SK-N-DZ (cell line): ENCODE measurements around the gene PSORS1C2. TPM values are rescaled to one million over a fixed set of nuclear protein-coding genes. Genes with fewer than 3 reads are reported as not detected.
A peak's percentile ranks its signal among the peaks of the same experiment; 100 is the strongest.
"Not testable (repeated sequence)": the region's sequence is repeated elsewhere in the genome, so short reads cannot be mapped to it uniquely, and the experiment has no call there.

Experiments
- DNase-seq: peaks from one replicate; pipeline ENCODE4 v3.0.0-alpha.2; 2015; ENCODE audit warnings: low spot score
- polyA plus RNA-seq, 2 experiments: library from polyadenylated mRNA; depleted of rRNA; stranded (reverse); fragments of >200 nt; gene quantifications; 2 replicates each; pipeline ENCODE4 v1.2.3, GENCODE V29; 2014

PSORS1C2 gene
- not detected in 2 replicates for polyA plus RNA-seq (2014; cell fraction: cytosol; rRNA removed)
- not detected in 2 replicates for polyA plus RNA-seq (2014; cell fraction: nucleus; rRNA removed)

DNA sequence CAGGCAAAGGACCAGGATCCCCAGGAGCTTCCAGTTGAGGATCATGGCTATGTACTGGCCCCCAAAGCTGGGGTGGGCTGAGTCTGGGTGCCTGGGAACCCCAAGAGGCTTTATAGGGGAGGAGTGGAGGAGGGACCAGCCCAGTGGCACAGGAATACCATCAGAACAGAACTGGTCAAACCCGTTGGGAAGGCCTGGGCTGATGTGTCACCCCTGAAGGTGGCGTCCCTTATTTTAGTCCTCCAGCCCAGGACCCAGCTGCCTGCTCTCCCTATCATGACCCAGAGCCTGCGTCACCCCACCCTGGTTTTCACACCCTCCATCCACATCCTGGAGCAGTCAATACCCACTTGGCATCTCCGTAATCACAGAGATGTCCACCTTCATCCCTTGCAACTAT lies at the start of gene PSORS1C2:
TSS of gene PSORS1C2 (minus strand) at position 85 of the 400 bp plus-strand sequence. CDS start at position 45, 40 bp downstream.
- DNase-seq = no peak

DNA sequence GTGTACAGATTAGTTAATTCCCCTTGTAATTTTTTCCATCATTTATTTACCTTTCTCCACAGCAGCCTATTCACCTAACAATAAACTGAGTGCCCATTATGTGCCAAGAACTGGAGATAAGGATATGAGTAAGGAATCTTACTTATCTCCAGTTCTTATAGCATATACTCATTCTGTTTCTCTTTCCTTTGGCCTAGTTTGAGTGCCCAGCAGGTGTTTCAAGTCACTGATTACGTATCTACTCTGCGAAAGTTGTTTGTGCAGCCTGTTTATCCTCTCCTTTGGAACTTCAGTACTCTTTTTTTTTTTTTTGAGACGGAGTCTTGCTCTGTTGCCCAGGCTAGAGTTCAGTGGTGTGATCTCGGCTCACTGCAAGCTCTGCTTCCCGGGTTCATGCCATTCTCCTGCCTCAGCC lies 48.9 kb upstream of the PSORS1C2 start:
- no peak for DNase-seq

DNA sequence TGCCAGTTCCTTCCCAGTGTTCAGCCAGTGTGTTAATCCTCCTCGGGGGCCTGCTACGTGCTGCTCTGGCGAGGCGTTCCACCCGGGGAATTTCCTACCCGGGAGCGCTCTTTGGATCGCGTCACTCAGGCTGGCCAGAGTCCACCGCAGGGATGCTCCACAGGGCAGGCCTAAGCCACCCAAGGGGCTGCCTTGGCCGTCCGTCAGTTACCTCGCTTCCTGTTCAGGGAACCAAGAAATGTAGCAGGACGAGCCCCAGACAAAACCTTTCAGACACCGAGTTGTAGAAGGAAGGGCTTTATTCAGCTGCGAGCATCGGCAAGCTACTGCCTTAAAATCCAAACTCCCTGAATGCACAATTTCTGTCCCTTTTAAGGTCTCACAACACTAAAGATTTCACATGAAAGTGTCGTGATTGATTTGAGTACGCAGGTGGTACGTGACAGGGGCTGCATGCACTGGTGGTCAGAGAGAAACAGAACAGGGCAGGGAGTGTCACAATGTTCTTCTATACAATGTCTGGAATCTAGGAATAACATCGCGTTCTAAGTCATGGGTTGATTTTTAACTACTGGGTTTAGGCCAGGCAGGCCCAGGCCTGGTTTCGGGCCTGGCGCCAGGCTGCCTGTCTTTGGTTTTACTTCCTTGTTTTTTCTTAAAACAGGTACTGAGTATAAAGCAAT lies 47.3 kb upstream of the PSORS1C2 start:
- no peak for DNase-seq

DNA sequence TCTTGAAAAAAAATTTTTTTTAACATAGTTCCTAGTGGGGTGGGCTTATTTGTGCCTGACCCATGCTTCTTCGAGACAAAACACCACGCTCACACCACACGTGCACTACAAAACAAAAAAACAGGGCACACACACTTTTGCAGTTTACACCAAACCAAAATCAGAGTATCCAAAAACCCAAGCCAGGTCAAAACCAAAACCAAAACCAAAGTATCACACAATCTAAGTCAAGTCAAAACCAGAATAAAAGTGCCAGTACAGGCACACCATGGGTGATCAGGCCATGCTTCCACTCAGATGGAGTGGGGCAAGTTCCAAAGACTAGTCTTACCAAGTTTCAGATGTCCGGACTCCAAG lies 46.8 kb upstream of the PSORS1C2 start:
- DNase-seq = not testable (repeated sequence)

DNA sequence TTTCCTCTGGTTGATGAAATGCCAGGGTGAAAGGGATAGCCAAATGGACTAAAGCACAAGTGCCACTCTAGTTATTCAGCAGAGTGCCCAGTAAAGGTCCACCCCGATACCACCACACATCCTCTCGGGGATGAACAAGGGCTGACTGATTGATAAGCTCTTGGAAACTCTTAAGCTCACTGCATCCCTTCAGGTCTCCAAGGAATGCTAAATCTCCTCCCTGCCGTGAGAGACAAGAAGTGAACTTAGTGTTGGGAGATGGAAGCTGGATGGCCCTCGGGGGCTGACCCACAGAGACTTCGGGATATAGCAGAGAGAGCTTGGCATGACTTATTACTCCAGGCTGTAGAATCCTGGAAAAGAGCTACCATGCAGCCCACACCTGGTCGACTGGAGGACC lies 45.0 kb upstream of the PSORS1C2 start:
- not testable (repeated sequence) for DNase-seq

DNA sequence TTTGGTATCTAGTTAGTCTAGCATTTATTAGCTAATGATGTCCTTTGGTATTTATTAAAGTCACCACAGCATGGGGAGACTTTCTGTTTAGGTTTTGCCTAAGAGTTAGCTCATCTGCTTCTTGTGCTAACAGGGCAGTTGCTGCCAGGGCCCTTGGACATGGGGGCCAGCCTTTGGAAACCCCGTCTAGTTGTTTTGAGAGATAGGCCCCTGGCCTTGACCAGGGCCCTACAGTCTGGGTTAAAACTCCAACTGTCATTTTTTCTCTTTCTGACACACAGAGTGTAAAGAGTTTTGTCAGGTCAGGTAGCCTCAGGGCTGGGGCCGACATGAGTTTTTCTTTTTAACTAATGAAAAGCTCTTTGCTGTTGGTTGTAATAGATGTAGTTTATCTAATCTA lies 44.4 kb upstream of the PSORS1C2 start:
- not testable (repeated sequence) for DNase-seq

DNA sequence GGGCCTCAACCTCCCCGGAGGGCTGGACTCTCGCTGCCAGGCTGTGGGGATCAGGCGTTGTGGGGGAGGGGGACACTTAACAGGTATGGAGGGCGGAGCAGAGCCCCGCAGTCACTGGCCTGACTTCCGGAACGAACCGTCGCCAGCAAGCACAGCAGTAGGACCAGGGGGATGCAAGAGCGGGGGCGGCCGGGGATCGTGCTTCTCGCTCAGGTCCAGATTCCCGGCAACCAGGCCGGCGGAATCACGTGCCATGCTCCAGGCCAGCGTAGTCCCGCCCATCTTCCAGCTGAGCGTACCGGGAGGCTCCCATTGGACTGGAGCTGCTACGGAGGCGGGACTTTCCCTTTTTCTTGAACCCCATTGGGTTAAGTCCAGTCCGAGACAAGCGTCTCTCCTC lies 41.6 kb upstream of the PSORS1C2 start:
- DNase-seq = peak; percentile 36

DNA sequence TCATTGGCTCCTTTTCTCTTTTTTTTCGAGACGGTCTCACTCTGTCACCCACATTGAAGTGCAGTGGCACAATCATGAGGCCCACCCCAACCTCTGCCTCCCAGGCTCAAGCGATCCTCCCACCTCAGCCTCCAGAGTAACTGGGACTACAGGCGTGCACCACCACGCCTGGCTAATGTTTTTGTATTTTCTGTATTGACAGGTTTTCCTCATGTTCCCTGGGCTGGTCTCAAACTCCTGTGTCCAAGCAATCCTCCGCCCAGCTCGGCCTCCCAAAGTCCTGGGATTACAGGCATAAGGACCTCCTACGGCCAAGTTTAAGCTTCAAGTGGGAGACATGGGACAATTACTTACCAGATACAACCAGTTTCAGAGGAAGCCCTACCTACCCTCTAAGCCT lies 41.0 kb upstream of the PSORS1C2 start:
- DNase-seq = no peak

DNA sequence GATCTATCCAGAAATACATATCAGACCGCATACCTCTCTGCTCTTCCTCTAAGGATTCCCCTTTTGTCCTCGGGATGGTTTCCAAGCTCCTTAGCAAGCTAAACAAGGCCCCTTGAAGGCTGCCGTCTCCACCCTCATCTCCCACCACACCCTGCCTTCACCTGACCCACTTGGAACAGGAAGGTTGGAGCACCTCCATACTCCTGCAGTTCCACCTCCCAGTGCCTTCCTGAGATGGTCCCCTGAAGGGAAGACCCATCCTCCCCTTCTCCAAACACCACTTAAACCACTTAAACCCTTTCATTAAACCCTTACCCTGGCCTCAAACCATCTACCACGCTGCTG lies 40.1 kb upstream of the PSORS1C2 start:
- no peak for DNase-seq

DNA sequence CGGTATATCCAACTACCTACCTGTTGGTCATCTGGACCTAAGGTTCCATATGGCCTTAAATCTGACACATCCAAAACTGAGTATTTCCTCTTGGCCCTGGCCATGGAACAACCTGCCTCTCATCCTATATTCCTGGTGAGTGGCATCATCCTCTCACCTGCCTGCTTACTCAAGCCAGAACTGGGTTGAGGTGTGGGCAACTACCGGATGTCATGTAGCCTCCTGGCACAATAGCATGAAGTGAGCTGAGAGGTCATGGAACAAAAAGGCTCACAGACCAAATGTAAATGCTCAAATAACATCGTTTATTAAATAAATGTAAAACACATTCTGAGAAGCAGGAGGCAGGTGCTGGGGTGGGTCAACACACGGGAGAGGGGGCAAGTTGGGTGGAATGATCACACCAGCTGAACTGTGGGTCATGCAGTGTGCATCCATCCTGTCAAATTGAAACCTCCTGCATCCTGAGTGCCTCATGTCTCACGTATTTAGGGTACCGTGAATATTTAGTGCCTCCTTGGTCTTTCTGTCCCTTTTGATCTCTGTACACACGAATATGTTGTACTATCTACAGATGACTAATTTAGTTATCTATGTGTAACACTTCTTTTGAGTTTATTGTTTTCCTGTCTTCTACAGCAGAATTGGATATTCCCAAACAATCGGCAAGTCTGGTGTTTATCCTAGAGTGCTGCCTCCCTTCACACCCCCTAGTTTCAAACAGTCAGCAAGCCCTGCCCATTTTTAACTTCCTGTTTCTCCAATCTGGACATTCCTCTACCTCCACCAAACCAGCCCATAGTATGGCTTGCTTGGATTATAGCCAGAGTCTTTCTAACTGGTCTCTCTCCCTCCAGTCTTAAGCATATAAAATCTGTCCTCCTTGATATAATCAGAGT lies 39.5 kb upstream of the PSORS1C2 start:
- no peak for DNase-seq

DNA sequence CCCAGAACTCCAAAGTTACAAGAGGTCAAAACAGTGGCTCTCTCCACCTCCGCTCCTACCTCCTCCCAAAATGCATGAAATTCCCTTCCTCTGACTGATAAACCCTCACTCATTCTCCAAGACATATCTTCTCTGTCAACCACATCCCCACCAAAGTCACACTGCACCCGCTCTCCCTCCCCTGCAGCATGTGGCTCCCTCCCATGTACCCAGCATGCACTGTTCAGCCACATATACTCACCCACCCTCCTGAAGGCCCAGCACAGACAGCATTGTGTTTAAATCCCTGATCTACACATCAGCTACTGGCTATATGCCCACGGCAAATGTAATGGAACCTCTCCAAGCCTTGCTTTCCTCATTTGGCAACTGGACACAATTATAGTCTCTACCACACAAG lies 37.1 kb upstream of the PSORS1C2 start:
- DNase-seq = no peak

DNA sequence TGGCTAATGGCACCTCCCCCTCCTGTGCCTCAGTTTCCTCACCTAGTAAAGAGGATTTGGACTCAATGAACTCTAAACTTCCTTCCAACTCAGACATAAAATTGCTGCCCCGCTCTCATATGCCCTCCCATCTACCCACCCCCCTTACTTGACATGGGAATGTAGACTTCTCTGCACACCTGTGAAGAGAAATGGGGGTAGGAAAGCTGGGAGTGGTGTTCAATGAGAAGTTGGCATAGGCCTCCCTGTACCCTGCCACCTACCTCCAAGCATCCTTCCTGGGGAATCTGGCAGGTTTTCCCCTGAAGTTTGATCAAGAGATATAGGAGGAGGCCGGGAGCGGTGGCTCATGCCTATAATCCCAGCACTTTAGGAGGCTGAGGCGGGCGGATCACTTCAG lies 35.5 kb upstream of the PSORS1C2 start:
- no peak for DNase-seq

DNA sequence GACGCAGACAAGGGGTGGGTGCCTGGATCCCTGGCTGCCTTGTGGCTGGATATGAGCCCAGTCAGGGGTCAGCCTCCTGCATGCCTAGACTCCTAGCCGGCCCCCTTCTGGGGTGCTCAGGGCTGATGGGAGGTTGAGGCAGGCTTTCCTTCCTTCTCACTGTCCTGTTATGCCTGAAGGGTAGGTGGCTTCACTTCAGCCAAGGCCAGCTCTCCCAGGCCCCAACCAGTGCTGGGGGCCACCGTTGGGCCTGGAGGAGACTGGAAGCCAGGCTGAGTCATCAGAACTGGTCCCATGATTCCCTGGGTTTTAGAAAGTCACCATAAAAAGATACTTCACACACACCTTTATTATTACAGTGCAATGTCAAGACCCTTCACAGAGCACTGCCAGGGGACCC lies 34.5 kb upstream of the PSORS1C2 start:
- no peak for DNase-seq

DNA sequence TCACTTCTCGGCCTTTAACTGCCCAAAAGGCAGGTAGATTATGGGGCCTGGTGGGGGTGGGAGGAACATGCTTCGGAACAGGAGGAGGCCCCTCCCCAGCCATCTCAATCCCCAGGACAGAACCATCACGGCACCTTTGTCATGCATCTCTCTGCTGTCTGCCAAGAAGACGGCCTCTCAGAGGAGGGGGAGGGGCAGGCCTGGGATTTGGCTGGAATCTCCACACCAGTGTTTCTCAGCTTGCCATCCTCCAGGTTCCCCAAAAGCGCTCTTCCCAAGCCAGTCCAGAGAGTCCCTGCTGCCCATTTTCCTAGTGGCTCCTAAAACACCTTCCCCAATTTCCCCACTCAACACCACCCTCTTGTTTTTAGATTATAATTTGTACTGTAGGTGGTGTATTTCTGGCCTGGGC lies 34.1 kb upstream of the PSORS1C2 start:
- no peak for DNase-seq

DNA sequence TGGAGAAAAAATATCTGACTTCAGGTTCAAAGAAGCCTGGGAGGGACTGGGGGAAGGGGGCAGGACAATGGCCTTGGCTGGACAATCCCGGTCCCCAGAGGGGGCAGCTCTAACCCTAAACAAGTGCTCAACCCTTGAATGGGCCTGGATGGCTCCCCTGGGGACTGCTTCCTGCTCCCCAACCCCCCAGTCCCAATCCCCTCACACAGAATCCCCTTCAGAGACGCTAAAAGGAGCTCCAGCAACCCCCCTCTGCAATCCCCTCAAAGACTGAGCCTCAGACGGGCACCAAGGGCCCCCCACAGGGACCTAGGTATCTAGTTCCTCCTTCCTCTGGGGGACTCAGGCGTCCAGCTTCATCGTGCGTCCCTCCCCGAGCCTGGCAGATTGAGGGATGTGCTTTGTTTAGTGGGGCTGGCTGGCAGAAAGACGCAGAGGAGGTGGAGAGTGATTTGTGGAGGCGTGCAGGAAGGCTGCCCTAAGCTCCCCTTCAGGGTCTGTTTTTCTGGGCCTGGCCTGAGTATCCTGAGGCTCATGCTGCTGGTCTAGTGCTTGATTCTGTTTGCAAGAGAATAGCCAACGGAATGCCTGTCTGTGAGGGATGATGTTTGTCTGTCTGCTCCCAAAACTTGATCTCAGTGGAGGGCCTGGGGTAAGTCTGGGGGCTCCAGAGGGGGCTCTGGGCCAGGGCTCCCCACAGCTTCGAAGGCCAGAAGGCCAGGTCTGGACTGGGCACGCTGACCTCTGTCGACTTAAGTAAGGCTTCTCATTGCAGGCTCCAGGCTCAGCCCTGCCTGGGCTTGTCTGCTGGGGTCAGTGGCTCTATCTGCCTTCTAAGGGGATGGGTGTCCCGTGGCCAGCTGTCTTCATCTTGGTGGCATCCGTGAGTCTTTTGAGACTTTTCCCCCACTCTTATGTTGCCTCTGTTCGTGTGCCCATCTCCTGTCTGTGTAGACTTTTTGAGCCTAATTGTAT lies 33.4 kb upstream of the PSORS1C2 start:
- DNase-seq = no peak

DNA sequence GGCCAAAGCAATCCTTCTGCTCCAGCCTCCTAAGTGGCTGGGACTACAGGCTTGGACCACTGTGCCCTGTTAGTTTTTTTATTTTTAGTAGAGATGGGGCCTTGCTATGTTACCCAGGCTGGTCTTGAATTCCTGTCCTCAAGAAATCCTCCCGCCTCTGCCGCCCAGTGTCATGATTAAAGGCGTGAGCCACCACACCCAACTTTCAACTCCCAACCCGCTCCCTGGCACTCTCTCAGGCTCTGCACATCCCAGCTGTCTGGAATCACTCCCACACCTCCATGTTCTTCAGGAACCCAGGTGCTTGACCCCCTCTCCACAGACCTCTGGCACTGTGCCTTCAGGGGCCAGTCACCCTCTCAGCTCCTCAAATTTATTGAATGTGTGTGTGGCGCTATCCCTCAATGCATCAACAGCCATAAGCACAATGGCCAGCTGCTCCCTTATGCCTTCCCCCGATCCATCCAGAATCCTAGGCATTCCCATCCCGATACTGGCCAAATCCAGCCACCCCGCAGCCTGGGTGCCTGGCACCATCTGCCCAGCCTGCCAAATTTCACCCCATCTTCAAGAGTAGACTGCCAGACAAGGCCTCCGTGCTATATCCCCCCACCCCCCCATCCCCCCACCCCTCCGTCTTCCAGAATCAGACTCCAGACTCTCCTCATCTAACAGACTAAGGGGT lies 32.3 kb upstream of the PSORS1C2 start:
- DNase-seq = no peak

DNA sequence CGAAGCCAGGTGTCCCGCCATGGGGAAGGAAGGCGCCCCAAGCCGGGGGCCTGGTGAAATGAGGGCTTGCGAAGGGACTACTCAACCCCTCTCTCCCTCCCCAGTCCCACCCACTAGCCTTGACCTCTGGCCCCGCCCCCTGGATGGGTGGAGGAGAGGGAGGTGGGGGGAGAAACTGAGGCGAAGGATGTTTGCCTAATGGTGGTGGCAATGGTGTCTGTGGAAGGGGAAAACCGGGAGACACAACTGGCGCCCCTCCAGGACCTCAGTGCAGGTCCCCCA lies 31.7 kb upstream of the PSORS1C2 start, which contains the start of gene POU5F1:
TSS of gene POU5F1 (minus strand) at position 83 of the 282 bp plus-strand sequence. CDS start at position 21, 62 bp downstream.
- DNase-seq = no peak

DNA sequence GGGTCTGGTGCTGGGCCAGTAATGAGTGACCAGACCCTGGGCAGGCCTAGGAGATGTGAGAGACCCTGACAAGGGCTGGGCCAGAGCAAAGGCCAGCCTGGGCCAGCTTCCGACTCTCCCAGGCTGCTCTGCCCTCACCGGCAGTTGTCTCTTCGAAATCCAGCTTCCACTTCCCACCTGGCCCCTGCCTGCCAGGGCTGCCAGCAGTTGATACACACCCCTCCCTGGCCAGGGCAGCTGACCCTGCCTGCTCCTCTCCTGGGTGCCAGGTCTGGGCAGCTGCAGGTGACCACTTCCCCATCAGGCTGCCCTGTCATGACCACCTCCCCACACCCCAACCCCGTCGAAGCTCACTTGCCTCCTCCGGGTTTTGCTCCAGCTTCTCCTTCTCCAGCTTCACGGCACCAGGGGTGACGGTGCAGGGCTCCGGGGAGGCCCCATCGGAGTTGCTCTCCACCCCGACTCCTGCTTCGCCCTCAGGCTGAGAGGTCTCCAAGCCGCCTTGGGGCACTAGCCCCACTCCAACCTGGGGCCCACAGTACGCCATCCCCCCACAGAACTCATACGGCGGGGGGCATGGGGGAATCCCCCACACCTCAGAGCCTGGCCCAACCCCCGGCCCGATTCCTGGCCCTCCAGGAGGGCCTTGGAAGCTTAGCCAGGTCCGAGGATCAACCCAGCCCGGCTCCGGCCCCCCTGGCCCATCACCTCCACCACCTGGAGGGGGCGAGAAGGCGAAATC lies 31.2 kb upstream of the PSORS1C2 start:
- not testable (repeated sequence) for DNase-seq

DNA sequence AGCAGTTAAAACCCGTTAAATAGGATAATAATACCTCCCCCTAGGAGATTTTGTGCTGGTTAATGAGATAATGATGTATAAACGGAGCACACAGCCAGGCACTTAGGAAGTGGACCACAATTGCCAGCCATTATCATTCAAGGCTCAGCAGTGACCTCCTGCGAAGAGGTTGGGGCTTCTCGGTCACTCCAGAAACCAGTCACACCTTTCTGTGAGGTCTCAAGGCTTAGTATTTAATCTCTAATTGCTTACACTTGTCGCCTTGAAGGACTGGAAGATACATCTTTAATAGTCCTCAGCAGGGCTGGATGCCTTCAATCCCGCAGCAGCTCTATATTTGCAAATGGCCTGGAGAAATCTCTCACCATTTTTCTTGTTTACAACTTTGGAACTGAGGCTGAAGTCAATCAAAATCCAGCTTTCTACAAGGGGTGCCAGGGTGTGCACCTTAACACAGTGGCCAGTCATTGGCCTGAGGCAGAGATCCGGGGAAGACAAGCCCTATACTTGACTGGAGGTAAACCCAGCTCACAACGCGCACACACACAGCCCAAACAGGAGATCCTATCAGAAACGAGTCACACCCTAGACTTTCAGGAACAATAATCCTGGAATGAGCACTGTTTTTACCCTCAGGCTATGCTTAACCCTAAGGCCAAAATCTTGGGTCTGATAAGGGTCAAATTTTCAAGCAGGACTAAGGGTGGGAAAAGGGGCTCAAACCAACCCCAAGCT lies 30.4 kb upstream of the PSORS1C2 start:
- no peak for DNase-seq

DNA sequence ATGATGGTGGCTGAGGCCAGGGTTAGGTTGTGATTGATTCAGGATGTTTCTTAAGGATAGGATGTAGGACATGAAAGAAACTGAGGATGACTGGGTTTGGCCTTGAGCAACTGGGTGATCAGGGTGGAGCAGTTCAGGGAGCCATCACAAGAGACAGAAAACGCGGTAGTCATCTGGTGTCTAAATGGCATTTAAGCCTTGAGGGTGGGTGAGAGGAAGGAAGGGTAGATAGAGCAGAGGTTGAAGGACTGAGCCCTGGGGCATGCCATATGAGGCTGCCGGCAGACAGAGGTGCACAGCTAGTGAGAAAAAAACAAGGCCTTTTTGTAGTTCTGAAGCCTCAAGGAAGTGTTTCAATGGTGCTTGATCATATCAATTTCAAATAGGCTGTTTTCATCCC lies 29.7 kb upstream of the PSORS1C2 start:
- no peak for DNase-seq
